ENCODE measurements around the gene NARF. TPM values are rescaled to one million over a fixed set of nuclear protein-coding genes. Genes with fewer than 3 reads are reported as not detected.
"Not testable (repeated sequence)": the region's sequence is repeated elsewhere in the genome, so short reads cannot be mapped to it uniquely, and the experiment has no call there.

NARF gene
- total RNA-seq, 1 donor from 2014 or later, result 54.9 TPM

- no peak for ATAC-seq
- Histone ChIP-seq H3K36me3 (no peaks in the 10 kb centered on the region), H3K27ac (no peak overlapping the region), H3K27me3 (ENCODE audit: low read depth) (no peaks in the 10 kb centered on the region), H3K4me3 (no peak overlapping the region), H3K4me1 (peaks cover 67% of the 10 kb centered on the region), H3K9me3 (no peaks in the 10 kb centered on the region)
- no peak for TF ChIP-seq CTCF (IDR thresholded peaks at IDR 0.05)
- no peak for DNase-seq
- intact Hi-C loops (cut with DNase I), result no loop called here
These were observed 75.9 kb downstream of the NARF start for GRCh38 chr17:82534401-82534812.

- peak overlapping the region; percentile 17 for H3K4me3 ChIP-seq
- intact Hi-C loops (cut with DNase I), result no loop called here
- ATAC-seq (peak; percentile 71 to 82), DNase-seq (peak; percentile 67)
- peaks cover 72% of the 10 kb centered on the region for H3K4me1 ChIP-seq
- H3K27ac ChIP-seq, result peak overlapping the region; percentile 73
- no peaks in the 10 kb centered on the region for H3K36me3 ChIP-seq
- TF ChIP-seq CTCF (IDR thresholded peaks at IDR 0.05), result no peak
- H3K9me3 ChIP-seq, result no peaks in the 10 kb centered on the region
- no peaks in the 10 kb centered on the region for H3K27me3 ChIP-seq (ENCODE audit: low read depth)
These were observed 78.1 kb downstream of the NARF start for GRCh38 chr17:82536512-82537201.

GRCh38 chr17:82537228-82537627 lies 78.7 kb downstream of the NARF start:
- ATAC-seq, result peak in 1 of 2 donors; percentile 56
- H3K36me3 ChIP-seq; intact Hi-C loops (cut with DNase I); DNase-seq; H3K27me3 ChIP-seq (ENCODE audit: low read depth); H3K9me3 ChIP-seq: not testable (repeated sequence)
- H3K4me1 ChIP-seq, result peaks cover 66% of the 10 kb centered on the region
- peak overlapping the region; percentile 17 for H3K4me3 ChIP-seq
- peak overlapping the region; percentile 73 for H3K27ac ChIP-seq

- intact Hi-C loops (cut with DNase I); H3K9me3 ChIP-seq; H3K4me3 ChIP-seq; H3K27me3 ChIP-seq (ENCODE audit: low read depth); H3K27ac ChIP-seq; ATAC-seq; DNase-seq; H3K36me3 ChIP-seq: not testable (repeated sequence)
- peaks cover 67% of the 10 kb centered on the region for H3K4me1 ChIP-seq
These were observed 80.5 kb downstream of the NARF start for GRCh38 chr17:82539076-82539475.

Other genes with a start within 250 kb of the NARF start
- 63.4 TPM for gene CCDC57, start 245.9 kb upstream of the NARF start, total RNA-seq
- gene SLC16A3, start 229.7 kb upstream of the NARF start, total RNA-seq, result 81.9 TPM
- gene CSNK1D, start 185.0 kb upstream of the NARF start, total RNA-seq, result 146 TPM
- gene CD7, start 141.1 kb upstream of the NARF start, total RNA-seq, result 7.1 TPM
- 44.5 TPM for gene SECTM1, start 125.0 kb upstream of the NARF start, total RNA-seq
- gene TEX19, start 99.5 kb upstream of the NARF start, total RNA-seq, result not detected
- not detected for gene UTS2R, start 87.0 kb upstream of the NARF start, total RNA-seq
- 60.2 TPM for gene HEXD, start 40.4 kb upstream of the NARF start, total RNA-seq
- 27.1 TPM for gene OGFOD3, start 40.2 kb upstream of the NARF start, total RNA-seq
- 132 TPM for gene CYBC1, start 8.0 kb upstream of the NARF start, total RNA-seq
- 60.1 TPM for gene FOXK2, start 61.0 kb downstream of the NARF start, total RNA-seq
- gene WDR45B, start 189.7 kb downstream of the NARF start, total RNA-seq, result 66.1 TPM
- 10.2 TPM for gene RAB40B, start 240.0 kb downstream of the NARF start, total RNA-seq